HEK293 (cell line): ENCODE results near the gene LRRC74B.

Source experiments
- GLIS1 ChIP-seq: fragments of 450-650 bp; formaldehyde crosslinking; IDR thresholded peaks from 2 replicates; pipeline ENCODE4 v1.5.1; 2016; ENCODE audit warnings: missing biosample characterization, missing genetic modification characterization
- KLF1 ChIP-seq: fragments of 450-650 bp; formaldehyde crosslinking; IDR thresholded peaks from 2 replicates; pipeline ENCODE4 v1.5.1; 2016; ENCODE audit warnings: missing biosample characterization, missing genetic modification characterization
- KLF10 ChIP-seq: fragments of 450-650 bp; IDR thresholded peaks from 2 replicates; pipeline ENCODE4 v1.5.1; 2018; ENCODE audit warnings: missing biosample characterization, mild to moderate bottlenecking, missing genetic modification characterization
- KLF9 ChIP-seq: fragments of 450-650 bp; formaldehyde crosslinking; IDR thresholded peaks from 2 replicates; pipeline ENCODE4 v1.5.1; 2016; ENCODE audit warnings: missing biosample characterization, missing genetic modification characterization, low read depth
- OVOL3 ChIP-seq: fragments of 450-650 bp; formaldehyde crosslinking; IDR thresholded peaks from 2 replicates; pipeline ENCODE4 v1.5.1; 2016; ENCODE audit warnings: missing biosample characterization, missing genetic modification characterization
- ZBTB1 ChIP-seq: fragments of 450-650 bp; formaldehyde crosslinking; IDR thresholded peaks from 2 replicates; pipeline ENCODE4 v1.5.1; 2016; ENCODE audit warnings: missing biosample characterization, missing genetic modification characterization
- ZIC2 ChIP-seq: fragments of 450-650 bp; formaldehyde crosslinking; IDR thresholded peaks from 2 replicates; pipeline ENCODE4 v1.5.1; 2016; ENCODE audit warnings: missing biosample characterization, missing genetic modification characterization
- ZNF202 ChIP-seq: fragments of 450-650 bp; formaldehyde crosslinking; IDR thresholded peaks from 2 replicates; pipeline ENCODE4 v1.5.1; 2016; ENCODE audit warnings: missing biosample characterization, missing genetic modification characterization, borderline replicate concordance
- ZNF341 ChIP-seq: fragments of 450-650 bp; formaldehyde crosslinking; IDR thresholded peaks from 2 replicates; pipeline ENCODE4; 2016; ENCODE audit warnings: low read depth, missing biosample characterization, missing genetic modification characterization
- ZNF354C ChIP-seq: fragments of 450-650 bp; formaldehyde crosslinking; IDR thresholded peaks from 2 replicates; pipeline ENCODE4 v1.5.1; 2016; ENCODE audit warnings: missing biosample characterization, missing genetic modification characterization, low read depth, borderline replicate concordance
- ZNF366 ChIP-seq: fragments of 450-650 bp; formaldehyde crosslinking; conservative IDR thresholded peaks from 2 replicates; pipeline ENCODE4 v1.5.1; 2016; ENCODE audit warnings: missing biosample characterization, missing genetic modification characterization
- ZNF560 ChIP-seq: fragments of 450-650 bp; formaldehyde crosslinking; IDR thresholded peaks from 2 replicates; pipeline ENCODE4 v1.5.1; 2017; ENCODE audit warnings: missing biosample characterization, missing genetic modification characterization, borderline replicate concordance
- ZNF776 ChIP-seq: fragments of 450-650 bp; formaldehyde crosslinking; IDR thresholded peaks from 2 replicates; pipeline ENCODE4 v1.5.0; 2017; ENCODE audit warnings: missing biosample characterization, missing genetic modification characterization, borderline replicate concordance
- ZNF837 ChIP-seq: fragments of 450-650 bp; formaldehyde crosslinking; IDR thresholded peaks from 2 replicates; pipeline ENCODE4 v1.5.1; 2016; ENCODE audit warnings: missing biosample characterization, missing genetic modification characterization
- TF ChIP-seq, protein P1 (sequence below): fragments of 450-650 bp; formaldehyde crosslinking; IDR thresholded peaks from 2 replicates; pipeline ENCODE4 v1.5.1; 2016; ENCODE audit warnings: missing biosample characterization, missing genetic modification characterization
- TF ChIP-seq, protein P2 (sequence below): fragments of 450-650 bp; formaldehyde crosslinking; IDR thresholded peaks from 2 replicates; pipeline ENCODE4 v1.5.1; 2017; ENCODE audit warnings: missing biosample characterization, missing genetic modification characterization
- TF ChIP-seq, protein P3 (sequence below): fragments of 450-650 bp; formaldehyde crosslinking; IDR thresholded peaks from 2 replicates; pipeline ENCODE4 v1.5.1; 2017; ENCODE audit warnings: missing biosample characterization, missing genetic modification characterization
- TF ChIP-seq, protein P4 (sequence below): fragments of 450-650 bp; formaldehyde crosslinking; IDR thresholded peaks from 2 replicates; pipeline ENCODE4 v1.5.1; 2016; ENCODE audit warnings: missing biosample characterization, missing genetic modification characterization
- TF ChIP-seq, protein P5 (sequence below): fragments of 450-650 bp; formaldehyde crosslinking; IDR thresholded peaks from 2 replicates; pipeline ENCODE4 v1.5.1; 2016; ENCODE audit warnings: missing biosample characterization, missing genetic modification characterization, low read depth
- TF ChIP-seq, protein P6 (sequence below): fragments of 450-650 bp; formaldehyde crosslinking; IDR thresholded peaks from 2 replicates; pipeline ENCODE4 v1.5.0; 2017; ENCODE audit warnings: missing biosample characterization, missing genetic modification characterization, borderline replicate concordance
- TF ChIP-seq, protein P7 (sequence below): fragments of 450-650 bp; formaldehyde crosslinking; IDR thresholded peaks from 2 replicates; pipeline ENCODE4 v1.5.1; 2016; ENCODE audit warnings: missing biosample characterization, missing genetic modification characterization
- TF ChIP-seq, protein P8 (sequence below): fragments of 450-650 bp; formaldehyde crosslinking; IDR thresholded peaks from 2 replicates; pipeline ENCODE4 v1.5.1; 2016; ENCODE audit warnings: missing biosample characterization, missing genetic modification characterization, borderline replicate concordance

Gene LRRC74B

DNA sequence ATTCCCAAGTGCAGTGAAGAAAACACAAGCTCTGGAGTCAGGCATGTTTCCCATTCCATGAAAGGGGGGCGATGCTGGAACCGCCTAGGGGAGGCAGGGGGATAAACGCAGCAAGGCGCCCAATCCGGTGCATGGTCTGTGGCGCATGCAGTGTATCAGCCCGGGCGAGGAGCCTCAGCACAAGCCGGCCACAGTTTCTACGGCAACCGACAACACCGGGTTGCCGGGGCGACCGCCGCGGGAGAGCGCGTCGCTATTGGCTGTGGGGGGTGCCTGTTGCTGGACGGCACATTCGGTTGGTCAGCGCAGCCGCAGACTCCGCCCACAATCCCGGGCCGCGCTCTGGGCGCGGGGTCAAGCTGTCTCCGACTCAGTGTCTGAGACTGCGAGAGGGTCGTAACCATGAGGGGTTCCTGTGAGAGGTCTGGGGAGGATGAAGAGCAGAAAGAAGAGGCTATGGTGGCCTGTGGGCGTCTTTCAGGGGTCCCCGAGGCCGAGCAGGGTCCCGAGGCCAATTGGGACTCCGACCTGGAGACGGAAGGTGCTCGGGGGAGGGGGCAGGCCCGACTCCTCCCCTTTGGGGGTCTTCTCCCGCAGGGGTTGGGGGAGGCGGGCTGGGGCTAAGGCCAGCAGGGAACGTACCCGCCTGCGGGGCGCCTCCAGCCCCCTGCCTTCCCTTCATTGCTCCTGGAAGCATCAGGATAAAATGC, at the start of gene LRRC74B (continued):
- TF ChIP-seq, protein P1, sequence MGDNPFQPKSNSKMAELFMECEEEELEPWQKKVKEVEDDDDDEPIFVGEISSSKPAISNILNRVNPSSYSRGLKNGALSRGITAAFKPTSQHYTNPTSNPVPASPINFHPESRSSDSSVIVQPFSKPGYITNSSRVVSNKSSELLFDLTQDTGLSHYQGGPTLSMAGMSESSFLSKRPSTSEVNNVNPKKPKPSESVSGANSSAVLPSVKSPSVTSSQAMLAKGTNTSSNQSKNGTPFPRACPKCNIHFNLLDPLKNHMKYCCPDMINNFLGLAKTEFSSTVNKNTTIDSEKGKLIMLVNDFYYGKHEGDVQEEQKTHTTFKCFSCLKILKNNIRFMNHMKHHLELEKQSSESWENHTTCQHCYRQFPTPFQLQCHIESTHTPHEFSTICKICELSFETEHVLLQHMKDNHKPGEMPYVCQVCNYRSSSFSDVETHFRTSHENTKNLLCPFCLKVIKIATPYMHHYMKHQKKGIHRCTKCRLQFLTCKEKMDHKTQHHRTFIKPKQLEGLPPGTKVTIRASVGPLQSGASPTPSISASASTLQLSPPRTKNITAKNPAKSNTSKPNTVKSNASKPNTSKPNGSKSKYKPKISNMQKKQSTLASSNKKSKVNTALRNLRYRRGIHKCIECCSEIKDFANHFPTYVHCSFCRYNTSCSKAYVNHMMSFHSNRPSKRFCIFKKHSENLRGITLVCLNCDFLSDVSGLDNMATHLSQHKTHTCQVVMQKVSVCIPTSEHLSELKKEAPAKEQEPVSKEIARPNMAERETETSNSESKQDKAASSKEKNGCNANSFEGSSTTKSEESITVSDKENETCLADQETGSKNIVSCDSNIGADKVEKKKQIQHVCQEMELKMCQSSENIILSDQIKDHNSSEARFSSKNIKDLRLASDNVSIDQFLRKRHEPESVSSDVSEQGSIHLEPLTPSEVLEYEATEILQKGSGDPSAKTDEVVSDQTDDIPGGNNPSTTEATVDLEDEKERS (tag by site-specific recombination) = no peak
- TF ChIP-seq OVOL3 (tag by site-specific recombination) (no peak), ZNF354C (tag by site-specific recombination) (no peak), KLF1 (tag by site-specific recombination) (no peak), ZBTB1 (tag by site-specific recombination) (no peak), KLF10 (tag by site-specific recombination) (no peak), GLIS1 (tag by site-specific recombination) (peak; percentile 87), ZNF560 (no peak), ZNF837 (tag by site-specific recombination) (no peak), ZNF202 (tag by site-specific recombination) (no peak), ZNF776 (tag by site-specific recombination) (no peak), ZNF366 (no peak), KLF9 (tag by site-specific recombination) (no peak), ZIC2 (tag by site-specific recombination) (peak; percentile 72), ZNF341 (tag by site-specific recombination) (peak; percentile 97)
- TF ChIP-seq, protein P2, sequence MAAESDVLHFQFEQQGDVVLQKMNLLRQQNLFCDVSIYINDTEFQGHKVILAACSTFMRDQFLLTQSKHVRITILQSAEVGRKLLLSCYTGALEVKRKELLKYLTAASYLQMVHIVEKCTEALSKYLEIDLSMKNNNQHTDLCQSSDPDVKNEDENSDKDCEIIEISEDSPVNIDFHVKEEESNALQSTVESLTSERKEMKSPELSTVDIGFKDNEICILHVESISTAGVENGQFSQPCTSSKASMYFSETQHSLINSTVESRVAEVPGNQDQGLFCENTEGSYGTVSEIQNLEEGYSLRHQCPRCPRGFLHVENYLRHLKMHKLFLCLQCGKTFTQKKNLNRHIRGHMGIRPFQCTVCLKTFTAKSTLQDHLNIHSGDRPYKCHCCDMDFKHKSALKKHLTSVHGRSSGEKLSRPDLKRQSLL = no peak
- TF ChIP-seq, protein P3, sequence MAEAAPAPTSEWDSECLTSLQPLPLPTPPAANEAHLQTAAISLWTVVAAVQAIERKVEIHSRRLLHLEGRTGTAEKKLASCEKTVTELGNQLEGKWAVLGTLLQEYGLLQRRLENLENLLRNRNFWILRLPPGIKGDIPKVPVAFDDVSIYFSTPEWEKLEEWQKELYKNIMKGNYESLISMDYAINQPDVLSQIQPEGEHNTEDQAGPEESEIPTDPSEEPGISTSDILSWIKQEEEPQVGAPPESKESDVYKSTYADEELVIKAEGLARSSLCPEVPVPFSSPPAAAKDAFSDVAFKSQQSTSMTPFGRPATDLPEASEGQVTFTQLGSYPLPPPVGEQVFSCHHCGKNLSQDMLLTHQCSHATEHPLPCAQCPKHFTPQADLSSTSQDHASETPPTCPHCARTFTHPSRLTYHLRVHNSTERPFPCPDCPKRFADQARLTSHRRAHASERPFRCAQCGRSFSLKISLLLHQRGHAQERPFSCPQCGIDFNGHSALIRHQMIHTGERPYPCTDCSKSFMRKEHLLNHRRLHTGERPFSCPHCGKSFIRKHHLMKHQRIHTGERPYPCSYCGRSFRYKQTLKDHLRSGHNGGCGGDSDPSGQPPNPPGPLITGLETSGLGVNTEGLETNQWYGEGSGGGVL (tag by site-specific recombination) = no peak
- TF ChIP-seq, protein P4, sequence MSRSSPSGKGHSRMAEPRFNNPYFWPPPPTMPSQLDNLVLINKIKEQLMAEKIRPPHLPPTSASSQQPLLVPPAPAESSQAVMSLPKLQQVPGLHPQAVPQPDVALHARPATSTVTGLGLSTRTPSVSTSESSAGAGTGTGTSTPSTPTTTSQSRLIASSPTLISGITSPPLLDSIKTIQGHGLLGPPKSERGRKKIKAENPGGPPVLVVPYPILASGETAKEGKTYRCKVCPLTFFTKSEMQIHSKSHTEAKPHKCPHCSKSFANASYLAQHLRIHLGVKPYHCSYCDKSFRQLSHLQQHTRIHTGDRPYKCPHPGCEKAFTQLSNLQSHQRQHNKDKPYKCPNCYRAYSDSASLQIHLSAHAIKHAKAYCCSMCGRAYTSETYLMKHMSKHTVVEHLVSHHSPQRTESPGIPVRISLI = no peak
- TF ChIP-seq, protein P5, sequence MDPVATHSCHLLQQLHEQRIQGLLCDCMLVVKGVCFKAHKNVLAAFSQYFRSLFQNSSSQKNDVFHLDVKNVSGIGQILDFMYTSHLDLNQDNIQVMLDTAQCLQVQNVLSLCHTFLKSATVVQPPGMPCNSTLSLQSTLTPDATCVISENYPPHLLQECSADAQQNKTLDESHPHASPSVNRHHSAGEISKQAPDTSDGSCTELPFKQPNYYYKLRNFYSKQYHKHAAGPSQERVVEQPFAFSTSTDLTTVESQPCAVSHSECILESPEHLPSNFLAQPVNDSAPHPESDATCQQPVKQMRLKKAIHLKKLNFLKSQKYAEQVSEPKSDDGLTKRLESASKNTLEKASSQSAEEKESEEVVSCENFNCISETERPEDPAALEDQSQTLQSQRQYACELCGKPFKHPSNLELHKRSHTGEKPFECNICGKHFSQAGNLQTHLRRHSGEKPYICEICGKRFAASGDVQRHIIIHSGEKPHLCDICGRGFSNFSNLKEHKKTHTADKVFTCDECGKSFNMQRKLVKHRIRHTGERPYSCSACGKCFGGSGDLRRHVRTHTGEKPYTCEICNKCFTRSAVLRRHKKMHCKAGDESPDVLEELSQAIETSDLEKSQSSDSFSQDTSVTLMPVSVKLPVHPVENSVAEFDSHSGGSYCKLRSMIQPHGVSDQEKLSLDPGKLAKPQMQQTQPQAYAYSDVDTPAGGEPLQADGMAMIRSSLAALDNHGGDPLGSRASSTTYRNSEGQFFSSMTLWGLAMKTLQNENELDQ (tag by site-specific recombination) = no peak
- TF ChIP-seq, protein P6, sequence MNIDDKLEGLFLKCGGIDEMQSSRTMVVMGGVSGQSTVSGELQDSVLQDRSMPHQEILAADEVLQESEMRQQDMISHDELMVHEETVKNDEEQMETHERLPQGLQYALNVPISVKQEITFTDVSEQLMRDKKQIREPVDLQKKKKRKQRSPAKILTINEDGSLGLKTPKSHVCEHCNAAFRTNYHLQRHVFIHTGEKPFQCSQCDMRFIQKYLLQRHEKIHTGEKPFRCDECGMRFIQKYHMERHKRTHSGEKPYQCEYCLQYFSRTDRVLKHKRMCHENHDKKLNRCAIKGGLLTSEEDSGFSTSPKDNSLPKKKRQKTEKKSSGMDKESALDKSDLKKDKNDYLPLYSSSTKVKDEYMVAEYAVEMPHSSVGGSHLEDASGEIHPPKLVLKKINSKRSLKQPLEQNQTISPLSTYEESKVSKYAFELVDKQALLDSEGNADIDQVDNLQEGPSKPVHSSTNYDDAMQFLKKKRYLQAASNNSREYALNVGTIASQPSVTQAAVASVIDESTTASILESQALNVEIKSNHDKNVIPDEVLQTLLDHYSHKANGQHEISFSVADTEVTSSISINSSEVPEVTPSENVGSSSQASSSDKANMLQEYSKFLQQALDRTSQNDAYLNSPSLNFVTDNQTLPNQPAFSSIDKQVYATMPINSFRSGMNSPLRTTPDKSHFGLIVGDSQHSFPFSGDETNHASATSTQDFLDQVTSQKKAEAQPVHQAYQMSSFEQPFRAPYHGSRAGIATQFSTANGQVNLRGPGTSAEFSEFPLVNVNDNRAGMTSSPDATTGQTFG (tag by site-specific recombination) = no peak
- TF ChIP-seq, protein P7, sequence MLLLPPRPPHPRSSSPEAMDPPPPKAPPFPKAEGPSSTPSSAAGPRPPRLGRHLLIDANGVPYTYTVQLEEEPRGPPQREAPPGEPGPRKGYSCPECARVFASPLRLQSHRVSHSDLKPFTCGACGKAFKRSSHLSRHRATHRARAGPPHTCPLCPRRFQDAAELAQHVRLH (tag by site-specific recombination) = no peak
- TF ChIP-seq, protein P8, sequence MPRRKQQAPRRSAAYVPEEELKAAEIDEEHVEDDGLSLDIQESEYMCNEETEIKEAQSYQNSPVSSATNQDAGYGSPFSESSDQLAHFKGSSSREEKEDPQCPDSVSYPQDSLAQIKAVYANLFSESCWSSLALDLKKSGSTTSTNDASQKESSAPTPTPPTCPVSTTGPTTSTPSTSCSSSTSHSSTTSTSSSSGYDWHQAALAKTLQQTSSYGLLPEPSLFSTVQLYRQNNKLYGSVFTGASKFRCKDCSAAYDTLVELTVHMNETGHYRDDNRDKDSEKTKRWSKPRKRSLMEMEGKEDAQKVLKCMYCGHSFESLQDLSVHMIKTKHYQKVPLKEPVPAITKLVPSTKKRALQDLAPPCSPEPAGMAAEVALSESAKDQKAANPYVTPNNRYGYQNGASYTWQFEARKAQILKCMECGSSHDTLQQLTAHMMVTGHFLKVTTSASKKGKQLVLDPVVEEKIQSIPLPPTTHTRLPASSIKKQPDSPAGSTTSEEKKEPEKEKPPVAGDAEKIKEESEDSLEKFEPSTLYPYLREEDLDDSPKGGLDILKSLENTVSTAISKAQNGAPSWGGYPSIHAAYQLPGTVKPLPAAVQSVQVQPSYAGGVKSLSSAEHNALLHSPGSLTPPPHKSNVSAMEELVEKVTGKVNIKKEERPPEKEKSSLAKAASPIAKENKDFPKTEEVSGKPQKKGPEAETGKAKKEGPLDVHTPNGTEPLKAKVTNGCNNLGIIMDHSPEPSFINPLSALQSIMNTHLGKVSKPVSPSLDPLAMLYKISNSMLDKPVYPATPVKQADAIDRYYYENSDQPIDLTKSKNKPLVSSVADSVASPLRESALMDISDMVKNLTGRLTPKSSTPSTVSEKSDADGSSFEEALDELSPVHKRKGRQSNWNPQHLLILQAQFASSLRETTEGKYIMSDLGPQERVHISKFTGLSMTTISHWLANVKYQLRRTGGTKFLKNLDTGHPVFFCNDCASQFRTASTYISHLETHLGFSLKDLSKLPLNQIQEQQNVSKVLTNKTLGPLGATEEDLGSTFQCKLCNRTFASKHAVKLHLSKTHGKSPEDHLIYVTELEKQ = no peak
